GM18861 (cell line): ENCODE results near the gene DYDC1.
"Not testable (repeated sequence)": the region's sequence is repeated elsewhere in the genome, so short reads cannot be mapped to it uniquely, and the experiment has no call there.

Source experiments
- ATAC-seq: cut with Tn5 transposase; IDR thresholded peaks from one replicate; pipeline ENCODE4 v1.9.1; 2021; ENCODE audit not compliant: unreplicated experiment

DYDC1 gene

DNA sequence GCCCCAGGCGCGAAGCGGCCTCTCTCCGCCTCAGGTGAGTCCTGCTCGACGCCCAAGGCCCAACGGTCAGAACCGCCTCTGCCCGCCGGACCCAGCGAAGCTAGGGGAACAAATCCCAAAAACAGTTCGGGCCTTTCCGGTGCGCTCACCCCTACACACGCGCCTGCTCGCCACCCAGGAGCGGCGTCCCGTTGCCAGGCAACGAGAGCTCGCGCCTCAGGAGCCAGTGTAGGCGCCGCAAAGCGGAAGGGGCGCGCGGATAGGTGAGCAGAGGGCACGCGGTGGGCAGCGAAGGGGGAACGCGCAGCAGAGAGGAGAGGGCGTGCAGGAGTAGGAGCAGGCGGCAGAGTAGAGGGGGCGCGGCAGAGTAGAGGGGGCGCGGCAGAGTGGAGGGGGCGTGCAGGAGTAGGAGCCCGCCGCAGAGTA, at the start of gene DYDC1, which contains the start of gene DYDC2:
TSS of gene DYDC1 (minus strand) at position 193 of the 426 bp plus-strand sequence. CDS start 4,154 bp downstream, outside the sequence.
TSS of gene DYDC2 (plus strand) at position 219 of the 426 bp plus-strand sequence. CDS start 5,663 bp downstream, outside the sequence.
- ATAC-seq = peak; percentile 78

DNA sequence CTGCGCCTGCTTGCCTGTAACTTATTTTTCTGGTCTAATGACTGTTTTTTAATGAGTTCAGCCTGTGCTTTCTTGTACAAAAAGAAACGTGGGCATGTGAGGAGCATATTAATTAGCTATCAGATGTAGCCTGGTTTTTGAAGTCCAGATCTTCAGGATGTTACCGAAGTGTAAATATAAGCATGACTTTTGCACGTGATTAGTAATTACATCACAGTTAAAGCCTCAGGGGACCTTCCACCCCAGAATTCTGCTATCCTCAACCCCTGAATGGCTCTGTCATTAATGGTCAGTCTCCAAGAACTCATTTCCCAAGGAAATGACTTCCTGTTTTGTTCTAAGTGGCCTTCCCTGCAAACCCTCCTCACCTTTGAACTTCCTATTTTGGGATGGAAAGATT, 49.6 kb upstream of the DYDC1 start:
- no peak for ATAC-seq

DNA sequence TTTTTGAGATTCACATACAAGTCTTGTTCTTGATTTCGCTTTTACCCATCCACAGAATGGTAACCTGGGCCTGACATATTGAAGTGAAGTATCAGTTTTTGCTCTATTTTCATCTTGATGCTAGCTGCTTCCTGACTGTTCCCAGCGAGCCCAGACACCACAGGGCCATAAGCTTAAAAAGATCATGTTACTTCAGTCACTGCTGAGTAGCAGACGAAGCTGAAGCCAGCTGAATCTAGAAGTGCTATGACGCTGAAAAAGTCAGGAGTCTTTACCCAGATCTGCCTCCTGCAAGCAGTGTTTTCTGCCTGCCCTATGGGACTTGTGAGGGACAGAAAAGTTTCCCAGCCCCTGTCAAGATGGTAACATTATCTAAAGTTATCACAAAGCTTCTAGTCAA, 49.1 kb upstream of the DYDC1 start:
- no peak for ATAC-seq

DNA sequence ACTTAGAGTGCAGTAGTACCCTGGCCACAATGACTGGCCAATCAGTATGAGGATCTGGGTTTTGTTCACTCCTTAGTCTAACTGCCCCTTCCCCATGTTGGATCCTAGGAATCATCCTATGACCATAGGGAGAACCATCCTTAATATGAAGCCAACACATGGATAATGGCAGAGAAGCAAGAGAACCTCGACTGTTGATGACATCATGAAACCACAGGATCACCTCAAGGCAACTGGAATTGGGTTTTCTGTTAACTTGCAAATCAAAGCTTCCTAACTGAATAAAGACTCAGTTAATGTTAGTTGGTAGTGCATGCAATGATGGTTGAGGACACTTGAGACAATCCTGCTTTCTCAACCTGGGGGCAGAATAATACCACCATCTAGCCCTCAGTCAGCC, 48.5 kb upstream of the DYDC1 start:
- no peak for ATAC-seq

DNA sequence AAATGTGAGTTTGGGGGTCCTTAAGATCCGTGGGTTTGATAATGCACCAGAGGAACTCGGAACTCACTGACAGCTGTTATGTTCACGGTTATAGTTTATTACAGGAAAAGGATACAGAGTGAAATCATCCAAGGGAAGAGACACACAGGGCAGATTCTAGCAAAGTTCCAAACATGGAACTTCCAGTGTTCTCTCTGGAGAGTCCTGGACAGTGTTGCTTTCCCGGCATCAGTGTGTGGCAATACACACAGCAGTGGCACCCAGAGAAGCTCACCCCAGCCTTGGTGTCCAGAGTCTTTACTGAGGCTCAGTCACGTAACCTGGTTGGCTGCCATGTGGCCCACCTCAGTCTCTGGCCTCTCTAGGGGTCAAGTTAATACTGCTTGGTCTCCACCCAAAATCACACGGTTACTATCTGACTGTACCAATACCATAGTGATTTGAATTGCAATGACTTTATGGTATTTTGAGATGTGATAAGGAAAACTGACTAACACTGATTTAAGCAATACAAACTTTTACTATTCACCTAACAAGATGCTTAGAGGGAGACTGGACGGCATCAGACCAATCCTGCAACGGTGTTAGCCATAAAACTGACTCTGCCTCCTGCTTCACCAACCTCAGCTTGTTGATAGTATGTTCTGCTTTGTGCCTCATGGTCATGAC, 43.7 kb upstream of the DYDC1 start:
- ATAC-seq = no peak

DNA sequence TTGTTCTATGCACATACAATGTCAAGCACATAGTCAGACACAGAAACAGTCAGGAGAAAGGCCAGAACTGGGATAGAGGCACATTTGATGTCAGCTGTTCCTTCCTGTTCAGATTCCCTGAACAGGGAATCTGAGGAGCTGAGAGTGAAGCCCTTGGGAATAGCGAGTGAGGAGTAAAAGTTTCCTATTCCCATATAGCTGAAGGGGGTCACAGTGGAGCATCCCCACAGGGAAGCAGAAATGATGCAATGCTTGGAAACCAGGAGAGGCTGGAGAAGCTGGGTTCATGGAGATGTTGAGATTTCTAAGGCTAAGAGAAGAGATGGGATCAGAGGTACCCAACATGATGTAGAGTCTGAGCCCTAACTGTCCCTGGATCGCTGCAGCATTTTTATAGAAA, 40.5 kb upstream of the DYDC1 start:
- no peak for ATAC-seq

DNA sequence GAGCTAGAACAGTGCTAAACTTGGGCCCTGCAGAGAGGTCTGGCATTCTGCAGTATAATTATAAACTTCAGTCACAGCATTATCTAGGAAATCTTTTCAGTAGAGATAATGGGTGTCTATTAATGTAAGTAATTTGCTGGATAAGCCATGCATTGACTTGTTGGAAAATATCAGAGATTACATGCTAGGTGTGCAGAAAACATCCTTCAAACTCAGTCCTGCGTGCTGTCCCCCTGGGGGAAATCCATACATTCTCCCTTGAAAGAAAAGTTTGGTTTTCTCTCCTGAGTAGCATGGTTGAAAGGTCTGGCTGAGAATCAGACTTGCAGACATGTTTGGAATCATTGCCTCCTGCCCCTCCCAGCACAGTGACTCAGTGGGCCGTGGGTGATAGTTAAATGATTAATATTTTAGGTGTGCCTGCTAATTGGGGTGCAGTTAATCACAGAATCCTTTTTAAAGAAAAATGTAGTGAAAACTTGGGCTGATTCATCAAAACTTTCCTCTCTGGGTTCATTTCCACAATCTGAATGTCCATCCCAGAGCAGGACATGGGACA, 37.9 kb upstream of the DYDC1 start:
- no peak for ATAC-seq

DNA sequence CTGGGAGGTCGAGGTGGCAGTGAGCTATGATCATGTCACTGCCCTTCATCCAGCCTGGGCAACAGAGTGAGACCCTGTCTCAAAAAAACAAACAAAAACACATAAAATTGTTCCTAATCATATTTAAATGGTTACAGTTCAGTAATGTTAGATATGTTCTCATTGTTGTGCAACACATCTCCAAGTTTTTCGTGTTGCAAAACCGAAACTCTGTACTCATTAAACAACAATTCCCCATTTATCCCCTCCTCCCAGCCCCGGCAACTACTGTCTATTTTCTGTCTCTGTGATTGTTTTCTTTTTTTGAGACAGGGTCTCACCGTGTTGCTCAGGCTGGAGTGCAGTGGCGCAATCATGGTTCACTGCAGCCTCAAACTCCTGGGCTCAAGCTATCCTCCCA, 35.7 kb upstream of the DYDC1 start:
- no peak for ATAC-seq

DNA sequence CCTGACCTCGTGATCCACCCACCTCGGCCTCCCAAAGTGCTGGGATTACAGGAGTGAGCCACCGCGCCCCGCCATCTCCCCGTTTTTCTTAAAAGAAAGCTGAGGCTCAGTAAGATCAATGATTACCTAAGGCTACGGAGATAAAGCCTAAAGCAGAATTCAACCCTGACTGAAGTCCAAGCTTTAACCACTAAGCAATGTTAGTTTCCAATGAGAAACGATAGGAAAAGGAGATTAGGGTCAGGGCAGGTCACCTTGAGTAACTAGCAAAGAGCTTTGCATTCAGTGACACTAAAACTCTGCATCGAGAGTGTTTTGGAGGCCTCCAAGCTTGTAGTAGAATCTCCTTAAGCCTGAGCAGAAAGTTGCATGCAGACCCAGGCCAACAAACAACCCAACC, 34.2 kb upstream of the DYDC1 start:
- ATAC-seq = no peak

DNA sequence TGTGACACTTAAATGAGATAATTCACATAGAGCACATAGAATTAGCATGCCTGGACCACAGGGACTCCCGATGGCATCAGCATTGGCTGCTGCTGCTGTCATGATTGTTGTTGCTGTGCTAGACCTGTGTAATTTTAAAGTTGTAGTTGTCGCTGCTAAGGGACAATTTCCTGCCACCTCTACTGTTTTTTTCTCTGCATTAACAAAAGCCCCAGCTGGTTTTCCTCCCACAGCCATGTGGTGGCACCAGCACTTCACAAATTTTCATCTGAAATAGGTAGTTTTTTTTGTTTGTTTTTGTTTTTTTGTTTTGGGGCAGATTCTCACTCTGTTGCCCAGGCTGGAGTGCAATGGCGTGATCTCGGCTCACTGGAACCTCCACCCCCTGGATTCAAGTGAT, 26.4 kb upstream of the DYDC1 start:
- no peak for ATAC-seq

DNA sequence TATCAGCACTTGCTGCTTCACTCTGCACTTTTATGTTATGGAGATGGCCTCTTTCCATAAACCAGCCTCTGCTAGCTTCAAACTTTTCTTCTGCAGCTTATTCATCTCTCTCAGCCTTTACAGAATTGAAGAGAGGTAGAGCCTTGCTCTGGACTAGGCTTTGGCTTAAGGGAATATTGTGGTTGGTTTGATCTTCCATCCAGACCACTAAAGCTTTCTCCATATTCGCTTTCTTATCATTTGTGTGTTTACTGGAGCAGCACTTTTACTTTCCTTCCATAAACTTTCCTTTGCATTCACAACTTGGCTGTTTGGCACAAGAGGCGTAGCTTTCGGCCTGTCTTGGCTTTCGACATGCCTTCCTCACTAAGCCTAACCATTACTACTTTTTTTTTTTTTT, 23.6 kb upstream of the DYDC1 start:
- ATAC-seq = no peak

DNA sequence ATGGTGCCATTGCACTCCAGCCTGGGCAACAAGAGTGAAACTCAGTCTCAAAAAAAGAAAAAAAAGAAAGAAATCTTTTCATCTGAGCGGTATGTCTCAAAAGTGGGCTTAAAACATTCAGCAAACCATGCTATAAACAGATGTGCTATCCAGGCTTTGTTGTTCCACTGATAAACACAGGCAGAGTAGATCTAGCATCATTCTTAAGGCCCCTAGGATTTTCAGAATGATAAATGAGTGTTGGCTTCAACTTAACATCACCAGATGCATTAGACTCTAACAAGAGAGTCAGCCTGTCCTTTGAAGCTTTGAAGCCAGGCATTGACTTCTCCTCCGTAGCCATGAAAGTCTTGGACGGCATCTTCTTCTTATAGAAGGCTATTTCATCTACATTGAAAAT, 23.1 kb upstream of the DYDC1 start:
- ATAC-seq = no peak

DNA sequence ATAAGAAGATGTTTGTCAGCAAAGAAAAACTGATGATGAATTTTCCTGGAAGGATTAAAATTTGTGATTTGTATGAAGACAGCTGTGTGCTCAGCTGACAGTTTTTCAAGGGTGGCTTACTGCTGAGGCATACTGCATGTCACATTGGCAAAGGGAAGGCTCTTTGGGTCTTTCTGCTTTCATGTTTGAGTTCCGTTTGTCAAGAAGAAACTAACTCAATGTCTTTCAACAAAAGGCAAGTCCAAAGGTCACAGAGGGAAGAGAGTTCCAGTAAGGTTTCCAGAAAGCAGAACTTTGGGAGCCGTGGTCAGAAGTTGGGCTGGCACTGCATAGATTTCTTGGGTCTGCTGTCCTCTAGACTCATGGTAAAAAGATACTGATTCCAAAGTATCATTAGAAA, 16.9 kb upstream of the DYDC1 start:
- no peak for ATAC-seq

DNA sequence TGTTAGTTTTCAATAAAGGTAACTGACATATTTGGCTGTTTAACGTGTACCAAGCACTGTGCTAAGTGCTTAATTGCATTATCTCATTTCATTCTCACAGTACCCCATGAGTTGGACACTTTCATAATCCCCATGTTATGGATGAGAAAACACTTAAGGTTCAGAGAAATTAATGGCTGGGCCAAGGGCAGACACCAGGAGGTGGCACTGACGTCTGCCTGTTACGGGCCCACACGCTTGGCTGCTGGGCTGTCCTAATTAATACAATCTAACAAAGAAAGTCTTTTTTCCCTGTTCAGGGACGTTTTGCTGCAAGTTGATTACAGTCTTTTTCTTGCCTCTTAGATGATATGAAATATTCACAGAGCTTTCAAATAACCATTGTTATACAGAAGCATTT, 16.1 kb upstream of the DYDC1 start:
- ATAC-seq = no peak

DNA sequence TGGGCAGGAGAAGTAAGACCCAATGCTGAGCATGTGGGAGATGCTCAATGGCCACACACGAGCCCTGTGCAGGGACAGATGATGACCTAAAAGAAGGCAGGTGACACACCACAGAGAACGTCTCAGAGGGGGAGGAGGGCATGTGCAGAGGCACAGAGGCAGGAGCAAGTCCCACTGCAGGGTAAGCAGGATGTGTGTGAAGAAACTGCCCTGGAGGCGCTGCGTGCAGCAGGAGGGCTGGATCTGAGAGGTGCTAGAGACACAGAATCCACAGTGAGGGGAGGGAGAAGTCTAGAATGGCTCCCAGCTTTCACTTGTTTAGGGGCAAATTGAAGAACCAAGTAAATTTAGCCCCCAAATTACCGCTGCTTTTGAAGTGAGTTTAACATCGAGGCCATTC, 14.9 kb upstream of the DYDC1 start:
- ATAC-seq = no peak

DNA sequence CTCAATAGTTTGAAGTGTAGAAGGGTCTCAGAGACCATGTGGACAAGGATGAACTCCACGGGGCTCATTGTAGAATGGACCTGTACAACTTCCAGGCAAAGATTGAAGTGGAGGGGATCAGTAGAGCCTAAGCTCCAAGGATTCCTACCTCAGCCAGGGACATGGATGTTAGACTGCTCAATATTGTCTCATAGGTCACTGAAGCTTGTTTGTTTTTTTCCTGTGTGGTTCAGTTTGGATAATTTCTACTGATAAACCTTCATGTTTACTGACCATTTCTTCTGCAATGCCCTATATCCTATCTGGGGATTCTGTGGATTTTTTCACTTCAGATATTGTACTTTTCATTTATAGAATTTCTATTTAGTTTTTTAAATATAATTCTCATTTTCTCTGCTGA, 9.0 kb upstream of the DYDC1 start:
- ATAC-seq = no peak

DNA sequence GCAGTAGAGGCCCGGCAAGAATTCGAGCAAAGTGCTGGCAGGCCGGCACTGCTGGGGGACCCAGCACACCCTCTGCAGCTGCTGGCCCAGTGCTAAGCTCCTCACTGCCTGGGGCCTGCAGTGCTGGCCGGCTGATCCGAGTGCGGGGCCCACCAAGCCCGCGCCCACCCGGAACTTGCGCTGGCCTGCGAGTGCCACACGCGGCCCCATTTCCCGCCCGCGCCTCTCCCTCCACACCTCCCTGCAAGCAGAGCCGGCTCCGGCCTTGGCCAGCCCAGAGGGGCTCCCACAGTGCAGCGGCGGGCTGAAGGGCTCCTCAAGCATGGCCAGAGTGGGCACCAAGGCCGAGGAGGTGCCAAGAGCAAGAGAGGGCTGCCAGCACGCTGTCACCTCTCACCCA, 3.1 kb upstream of the DYDC1 start:
- no peak for ATAC-seq

DNA sequence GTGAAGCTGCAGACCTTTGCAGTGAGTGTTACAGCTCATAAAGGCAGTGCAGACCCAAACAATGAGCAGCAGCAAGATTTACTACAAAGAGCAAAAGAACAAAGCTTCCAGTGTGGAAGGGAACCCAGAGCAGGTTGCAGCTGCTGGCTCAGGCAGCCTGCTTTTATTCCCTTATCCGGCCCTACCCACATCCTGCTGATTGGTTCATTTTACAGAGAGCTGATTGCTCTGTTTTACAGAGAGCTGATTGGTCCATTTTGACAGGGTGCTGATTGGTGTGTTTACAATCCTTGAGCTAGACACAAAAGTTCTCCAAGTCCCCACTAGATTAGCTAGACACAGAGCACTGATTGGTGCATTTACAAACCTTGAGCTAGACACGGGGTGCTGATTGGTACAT, 2.4 kb upstream of the DYDC1 start:
- ATAC-seq = not testable (repeated sequence)

DNA sequence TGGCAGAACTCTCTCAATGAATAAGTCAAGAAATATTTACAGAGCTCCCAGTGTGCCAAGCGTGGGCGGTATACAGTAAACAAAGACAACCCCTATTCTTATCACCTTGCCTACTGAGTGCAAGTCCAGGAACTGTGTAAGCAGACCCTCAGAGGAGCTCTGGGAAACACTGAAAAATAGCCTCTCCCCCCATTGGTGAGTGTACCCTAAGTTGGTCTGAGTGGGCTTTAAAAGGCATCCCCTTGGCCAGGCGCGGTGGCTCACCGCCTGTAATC, 1.2 kb upstream of the DYDC1 start:
- no peak for ATAC-seq

DNA sequence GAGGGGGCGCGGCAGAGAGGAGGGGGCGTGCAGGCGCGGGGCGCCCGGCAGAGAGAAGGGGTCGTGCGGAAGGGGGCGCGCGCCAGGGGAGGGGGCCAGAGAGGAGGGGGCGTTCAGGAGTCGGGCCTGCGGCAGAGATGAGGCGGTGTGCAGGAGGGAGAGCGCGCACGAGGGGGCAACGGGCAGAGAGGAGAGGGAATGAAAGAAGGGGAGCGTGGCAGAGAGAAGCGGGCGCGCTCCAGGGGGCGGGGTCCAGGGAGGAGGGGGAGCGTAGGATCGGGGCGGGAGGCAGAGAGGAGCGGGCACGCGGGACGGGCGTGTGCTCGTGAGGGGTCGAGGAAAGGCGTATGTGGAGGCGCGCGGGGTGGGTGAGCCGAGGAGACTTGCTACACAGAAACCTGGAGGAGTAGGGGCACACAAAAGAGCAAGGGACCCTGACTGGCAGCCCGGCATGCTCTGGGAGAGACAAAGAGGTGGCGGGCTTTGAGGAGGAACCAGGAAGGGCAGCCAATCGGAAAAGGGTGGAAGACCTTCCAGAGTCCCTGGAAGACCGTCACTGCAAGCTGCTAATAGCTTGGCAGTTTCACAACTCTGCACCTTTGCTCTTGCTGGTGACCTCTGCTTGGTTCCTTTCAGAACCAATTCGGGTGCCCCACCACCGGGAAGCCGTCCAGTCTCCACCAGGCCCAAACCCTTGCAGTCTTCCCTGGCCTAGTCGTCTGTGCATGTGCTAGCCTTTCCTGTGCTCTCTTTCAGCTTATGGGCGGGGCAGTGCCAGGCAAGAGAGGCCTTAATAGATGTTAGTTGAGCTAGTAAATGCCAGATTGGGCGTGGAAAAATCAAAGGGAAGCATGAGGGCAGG, 665 bp upstream of the DYDC1 start:
- no peak for ATAC-seq

DNA sequence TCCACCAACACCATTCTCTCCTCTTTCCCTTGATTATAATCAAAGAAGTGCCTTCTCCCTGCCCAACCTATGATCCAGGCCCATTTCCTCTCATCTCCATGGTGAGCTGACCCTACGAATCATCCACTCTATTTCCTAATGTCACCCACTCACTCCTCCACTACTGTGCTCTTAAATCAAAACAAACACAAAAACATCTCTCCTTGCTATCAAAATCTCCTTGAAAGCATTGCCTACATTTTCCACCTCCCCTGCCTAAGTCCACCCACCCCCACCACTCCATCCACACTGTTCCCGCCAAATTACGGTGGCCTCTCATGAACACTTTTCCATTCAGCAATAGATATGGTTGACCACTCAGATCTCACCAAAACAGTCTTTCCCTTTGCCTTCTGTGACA, 5.3 kb downstream of the DYDC1 start:
- ATAC-seq = no peak

DNA sequence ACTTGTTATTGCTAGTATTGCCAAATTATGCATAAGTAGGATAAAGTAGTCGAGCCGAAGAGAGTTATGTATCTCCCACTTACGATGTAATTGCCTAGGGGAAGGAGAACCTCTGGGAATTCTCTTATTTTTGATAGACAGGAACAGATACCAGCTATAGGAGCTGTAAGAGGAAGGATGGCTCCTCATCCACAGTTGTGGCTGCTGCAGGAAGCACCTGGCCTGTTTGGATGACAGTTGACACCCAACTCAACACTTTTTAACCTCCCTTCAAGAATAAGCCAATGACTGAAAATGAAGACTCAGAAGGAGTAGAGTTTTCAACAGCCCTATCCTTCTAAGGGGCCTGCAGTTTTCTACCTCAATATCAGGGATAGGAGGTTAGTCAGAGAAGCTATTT, 6.3 kb downstream of the DYDC1 start:
- no peak for ATAC-seq
